ENCODE measurements around the gene OCA2.

The OCA2 gene

GRCh38 chr15:28131946-28132345 lies 32.8 kb upstream of the OCA2 start:
- no peak for DNase-seq (ENCODE audit: low read depth)
- H3K4me3 ChIP-seq (ENCODE audit: control insufficient read depth, low read depth, low read length) = no peak overlapping the region
- TF ChIP-seq, protein P1, sequence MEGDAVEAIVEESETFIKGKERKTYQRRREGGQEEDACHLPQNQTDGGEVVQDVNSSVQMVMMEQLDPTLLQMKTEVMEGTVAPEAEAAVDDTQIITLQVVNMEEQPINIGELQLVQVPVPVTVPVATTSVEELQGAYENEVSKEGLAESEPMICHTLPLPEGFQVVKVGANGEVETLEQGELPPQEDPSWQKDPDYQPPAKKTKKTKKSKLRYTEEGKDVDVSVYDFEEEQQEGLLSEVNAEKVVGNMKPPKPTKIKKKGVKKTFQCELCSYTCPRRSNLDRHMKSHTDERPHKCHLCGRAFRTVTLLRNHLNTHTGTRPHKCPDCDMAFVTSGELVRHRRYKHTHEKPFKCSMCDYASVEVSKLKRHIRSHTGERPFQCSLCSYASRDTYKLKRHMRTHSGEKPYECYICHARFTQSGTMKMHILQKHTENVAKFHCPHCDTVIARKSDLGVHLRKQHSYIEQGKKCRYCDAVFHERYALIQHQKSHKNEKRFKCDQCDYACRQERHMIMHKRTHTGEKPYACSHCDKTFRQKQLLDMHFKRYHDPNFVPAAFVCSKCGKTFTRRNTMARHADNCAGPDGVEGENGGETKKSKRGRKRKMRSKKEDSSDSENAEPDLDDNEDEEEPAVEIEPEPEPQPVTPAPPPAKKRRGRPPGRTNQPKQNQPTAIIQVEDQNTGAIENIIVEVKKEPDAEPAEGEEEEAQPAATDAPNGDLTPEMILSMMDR (conservative IDR thresholded peaks at IDR 0.05; ENCODE audit: control insufficient read depth, insufficient read depth, low read depth, low read length) = no peak

DNA sequence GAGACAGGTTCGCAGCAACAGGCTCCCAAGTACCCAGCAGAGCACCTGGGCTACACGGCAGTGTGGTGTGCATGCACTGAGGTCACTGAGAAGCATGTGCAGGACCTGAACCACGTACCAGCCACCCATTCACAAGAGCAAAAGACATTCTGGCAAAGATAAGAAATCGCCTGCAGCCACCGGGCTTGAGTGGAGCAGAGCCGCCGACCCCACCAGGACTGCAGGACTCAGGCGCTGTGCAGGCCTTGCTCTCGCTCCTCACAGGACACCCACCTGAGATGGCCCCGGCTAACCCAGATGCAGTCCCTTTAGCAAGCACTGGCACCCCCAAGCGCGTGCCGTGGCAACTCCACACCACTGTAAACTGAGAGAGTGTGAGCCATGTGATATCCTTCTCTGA lies 32.3 kb upstream of the OCA2 start:
- DNase-seq (ENCODE audit: low read depth) = no peak
- no peak overlapping the region for H3K4me3 ChIP-seq (ENCODE audit: control insufficient read depth, low read depth, low read length)
- TF ChIP-seq, protein P1 (conservative IDR thresholded peaks at IDR 0.05; ENCODE audit: control insufficient read depth, insufficient read depth, low read depth, low read length) = no peak

DNA sequence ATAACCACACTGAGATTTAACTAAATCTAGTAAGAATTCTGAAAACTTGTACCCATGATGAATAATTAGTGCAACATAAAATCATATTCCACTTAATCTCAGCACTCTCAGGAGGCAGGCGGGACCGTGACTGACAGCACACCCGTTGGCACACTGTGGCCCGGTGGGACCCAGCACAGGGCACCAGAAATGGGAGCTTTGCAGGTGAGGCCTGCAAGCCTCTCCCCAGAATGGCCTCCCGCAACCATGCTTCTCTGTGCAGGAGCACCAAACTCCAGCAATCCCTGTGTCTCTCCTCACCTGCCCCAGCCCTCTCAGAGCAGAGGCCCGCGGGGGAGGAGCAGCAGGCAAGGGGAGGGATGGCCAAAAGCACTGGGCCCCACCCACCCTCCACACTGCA lies 31.5 kb upstream of the OCA2 start:
- TF ChIP-seq, protein P1 (conservative IDR thresholded peaks at IDR 0.05; ENCODE audit: control insufficient read depth, insufficient read depth, low read depth, low read length) = no peak
- DNase-seq (ENCODE audit: low read depth) = no peak

DNA sequence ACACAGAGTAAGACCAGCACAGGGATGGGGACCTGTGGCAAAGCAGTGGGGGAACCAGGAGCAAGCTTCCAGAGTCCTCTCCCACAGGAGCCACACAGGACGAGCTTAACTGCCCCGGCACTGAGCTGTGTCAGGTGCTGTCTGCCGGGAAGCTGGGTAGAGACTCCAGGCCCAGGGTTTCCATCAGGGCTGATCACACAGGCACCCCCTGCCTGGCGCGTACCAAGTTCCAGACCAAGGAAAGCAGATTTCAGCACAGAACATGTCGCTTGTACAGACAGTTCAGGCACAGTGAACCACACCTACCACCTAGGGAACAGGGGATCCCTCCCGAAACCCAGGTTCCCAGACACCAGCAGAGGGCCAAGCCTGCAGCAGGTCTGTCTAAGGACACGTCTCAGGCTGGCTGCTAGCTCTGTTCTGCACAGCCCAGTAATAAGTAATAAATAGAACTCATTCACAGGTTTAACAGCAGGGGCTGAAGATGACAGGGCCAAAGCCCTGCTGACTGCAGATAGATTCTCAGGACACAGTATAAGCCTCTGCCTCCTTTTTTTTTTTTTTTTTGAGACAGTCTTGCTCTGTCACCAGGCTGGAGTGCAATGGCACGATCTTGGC lies 30.2 kb upstream of the OCA2 start:
- TF ChIP-seq, protein P1 (conservative IDR thresholded peaks at IDR 0.05; ENCODE audit: control insufficient read depth, insufficient read depth, low read depth, low read length) = no peak
- DNase-seq (ENCODE audit: low read depth) = no peak
- H3K4me3 ChIP-seq (ENCODE audit: control insufficient read depth, low read depth, low read length) = no peak overlapping the region

More for the DNA sequence above, 31.5 kb upstream of the OCA2 start:
- no peak overlapping the region for H3K4me3 ChIP-seq (ENCODE audit: control insufficient read depth, low read depth, low read length)

- no peak for DNase-seq (ENCODE audit: low read depth)
- TF ChIP-seq, protein P1 (conservative IDR thresholded peaks at IDR 0.05; ENCODE audit: control insufficient read depth, insufficient read depth, low read depth, low read length) = no peak
- no peak overlapping the region for H3K4me3 ChIP-seq (ENCODE audit: control insufficient read depth, low read depth, low read length)
Observed at GRCh38 chr15:28128031-28128430, 28.9 kb upstream of the OCA2 start.

DNA sequence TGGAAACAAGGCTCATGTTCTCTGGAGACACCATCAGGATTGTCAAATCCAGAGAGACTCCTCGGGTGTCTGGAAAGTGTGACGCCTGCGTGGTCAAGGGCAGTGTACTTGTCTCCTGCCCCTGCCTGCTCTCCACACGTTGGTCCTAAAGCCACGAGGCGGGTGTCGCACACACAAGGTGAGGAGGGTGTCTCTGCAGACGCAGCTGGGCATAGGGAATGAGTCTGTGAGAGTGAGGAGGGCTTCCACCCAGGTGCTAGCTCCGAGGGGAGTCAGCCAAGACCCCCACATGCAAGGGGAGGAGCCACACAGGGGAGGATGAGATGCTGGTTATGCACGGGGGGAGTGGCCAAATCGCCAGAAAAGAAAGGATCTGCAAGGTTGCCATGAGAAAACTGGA lies 27.9 kb upstream of the OCA2 start:
- no peak overlapping the region for H3K4me3 ChIP-seq (ENCODE audit: control insufficient read depth, low read depth, low read length)
- TF ChIP-seq, protein P1 (conservative IDR thresholded peaks at IDR 0.05; ENCODE audit: control insufficient read depth, insufficient read depth, low read depth, low read length) = no peak
- no peak for DNase-seq (ENCODE audit: low read depth)
